KOPT-K1 (cell line): ENCODE results near the gene IGFBP4.

Source experiments
- H3K27ac ChIP-seq: fragments of 200-600 bp; sonication (generic); 2 replicates; pipeline ENCODE4 v1.5.1; 2016; ENCODE audit warnings: antibody characterized with exemption, mild to moderate bottlenecking, low read depth, low read length; ENCODE audit not compliant: poor library complexity, severe bottlenecking
- H3K36me3 ChIP-seq: fragments of 200-600 bp; sonication (generic); 2 replicates; pipeline ENCODE4 v1.5.1; 2017; ENCODE audit warnings: antibody characterized with exemption, mild to moderate bottlenecking, low read length, moderate library complexity; ENCODE audit not compliant: insufficient read depth
- H3K9me3 ChIP-seq: fragments of 200-600 bp; sonication (generic); 2 replicates; pipeline ENCODE4 v1.5.1; 2017; ENCODE audit warnings: antibody characterized with exemption, low read length, mild to moderate bottlenecking; ENCODE audit not compliant: insufficient read depth, poor library complexity, severe bottlenecking

Gene IGFBP4

DNA sequence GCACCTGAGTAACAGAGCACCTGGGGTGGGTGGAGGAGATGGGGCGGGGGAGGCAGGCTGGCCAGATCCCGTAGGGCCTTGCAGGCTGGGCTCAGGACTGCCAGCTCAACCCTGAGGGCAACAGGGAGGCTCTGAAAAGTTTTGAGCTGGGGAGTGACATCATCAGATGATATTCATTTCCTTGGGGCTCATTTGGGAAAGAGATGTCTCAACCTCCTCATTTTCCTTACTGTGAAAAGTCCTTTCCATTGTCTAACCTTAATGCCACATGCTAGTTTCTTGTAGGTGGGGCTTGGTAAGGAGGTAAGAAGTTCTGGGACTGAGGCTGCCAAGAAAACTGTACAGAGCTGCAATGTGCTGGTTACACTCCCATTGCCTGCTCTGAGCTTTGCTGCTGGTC lies 54.4 kb downstream of the IGFBP4 start:
- Histone ChIP-seq H3K36me3 (no peaks in the 10 kb centered on the region), H3K9me3 (no peaks in the 10 kb centered on the region), H3K27ac (no peak overlapping the region)

DNA sequence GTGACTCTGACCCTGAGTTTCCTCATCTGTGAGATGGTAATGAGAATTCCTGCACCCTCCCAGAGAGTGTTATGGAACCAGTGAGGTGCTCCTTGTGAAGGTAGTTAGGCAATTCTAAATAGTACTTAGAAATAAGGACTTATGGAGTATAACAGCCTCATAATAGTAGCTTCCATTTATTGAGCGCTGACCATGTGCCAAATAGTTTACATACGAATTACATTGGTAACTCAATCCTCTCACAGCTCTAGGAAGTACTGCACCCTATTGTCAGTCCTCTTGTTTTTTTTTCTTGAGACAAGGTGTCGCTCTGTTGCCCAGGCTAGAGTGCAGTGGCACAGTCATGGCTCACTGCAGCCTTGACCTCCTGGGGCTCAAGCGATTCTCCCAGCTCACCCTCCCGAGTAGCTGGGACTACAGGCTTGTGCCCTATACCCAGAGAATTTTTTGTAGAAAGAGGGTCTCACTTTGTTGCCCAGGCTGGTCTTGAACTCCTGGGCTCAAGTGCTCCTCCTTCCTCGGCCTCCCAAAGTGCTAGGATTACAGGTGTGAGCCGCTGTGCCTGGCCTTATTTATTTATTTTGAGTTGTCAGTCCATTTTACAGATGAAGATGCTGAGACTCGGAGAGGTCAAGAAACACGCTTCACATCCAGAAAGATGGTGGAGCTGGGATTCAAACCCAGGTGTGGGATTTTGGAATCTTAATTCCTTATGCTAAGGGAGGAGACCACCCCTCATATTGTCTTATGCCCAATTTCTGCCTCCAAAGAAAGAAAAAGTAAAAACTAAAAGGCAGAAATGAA lies 55.2 kb downstream of the IGFBP4 start:
- Histone ChIP-seq H3K27ac (no peak overlapping the region), H3K36me3 (no peaks in the 10 kb centered on the region), H3K9me3 (no peaks in the 10 kb centered on the region)

- Histone ChIP-seq H3K9me3 (no peaks in the 10 kb centered on the region), H3K27ac (no peak overlapping the region), H3K36me3 (no peaks in the 10 kb centered on the region)
These were observed 56.4 kb downstream of the IGFBP4 start for GRCh38 chr17:40499551-40500189.

GRCh38 chr17:40500190-40500589 lies 56.9 kb downstream of the IGFBP4 start:
- H3K9me3 ChIP-seq, result no peaks in the 10 kb centered on the region
- H3K36me3 ChIP-seq, result no peaks in the 10 kb centered on the region
- no peak overlapping the region for H3K27ac ChIP-seq

- Histone ChIP-seq H3K36me3 (no peaks in the 10 kb centered on the region), H3K9me3 (no peaks in the 10 kb centered on the region), H3K27ac (no peak overlapping the region)
These were observed 57.5 kb downstream of the IGFBP4 start for GRCh38 chr17:40500709-40501108.

DNA sequence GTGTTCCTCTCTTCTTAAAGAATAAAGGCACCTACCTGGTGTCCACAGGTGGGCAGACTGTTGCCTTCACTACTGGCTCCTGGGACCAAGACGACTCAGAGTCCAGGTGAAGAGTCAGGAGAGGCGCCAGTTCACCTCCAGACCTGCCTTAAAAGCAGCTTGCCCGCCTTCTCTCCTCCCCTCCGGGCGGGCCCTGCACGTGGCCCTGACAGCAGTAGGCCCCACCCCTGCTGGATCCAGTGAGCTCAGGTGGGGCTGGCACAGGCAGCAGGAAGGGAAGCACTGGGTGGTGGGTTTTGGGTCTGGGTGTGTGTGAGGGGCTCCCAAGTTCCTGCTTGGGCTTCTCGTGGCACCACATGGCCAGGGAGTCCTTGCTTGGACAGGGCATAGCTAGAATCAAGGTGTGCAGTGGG lies 58.3 kb downstream of the IGFBP4 start, which contains the start of gene TNS4:
Gene TNS4, minus strand, starts transcription at position 125 of the 413 bp plus-strand sequence. CDS start 5,198 bp downstream, outside the sequence.
- no peaks in the 10 kb centered on the region for H3K9me3 ChIP-seq
- no peak within 1 kb of the TSS for H3K27ac ChIP-seq
- no peaks in the 10 kb centered on the region for H3K36me3 ChIP-seq

GRCh38 chr17:40502716-40503115 lies 59.5 kb downstream of the IGFBP4 start:
- no peaks in the 10 kb centered on the region for H3K9me3 ChIP-seq
- H3K36me3 ChIP-seq, result no peaks in the 10 kb centered on the region
- H3K27ac ChIP-seq, result no peak overlapping the region

- H3K27ac ChIP-seq, result no peak overlapping the region
- H3K9me3 ChIP-seq, result no peaks in the 10 kb centered on the region
- no peaks in the 10 kb centered on the region for H3K36me3 ChIP-seq
These were observed 59.9 kb downstream of the IGFBP4 start for GRCh38 chr17:40503154-40503553.

DNA sequence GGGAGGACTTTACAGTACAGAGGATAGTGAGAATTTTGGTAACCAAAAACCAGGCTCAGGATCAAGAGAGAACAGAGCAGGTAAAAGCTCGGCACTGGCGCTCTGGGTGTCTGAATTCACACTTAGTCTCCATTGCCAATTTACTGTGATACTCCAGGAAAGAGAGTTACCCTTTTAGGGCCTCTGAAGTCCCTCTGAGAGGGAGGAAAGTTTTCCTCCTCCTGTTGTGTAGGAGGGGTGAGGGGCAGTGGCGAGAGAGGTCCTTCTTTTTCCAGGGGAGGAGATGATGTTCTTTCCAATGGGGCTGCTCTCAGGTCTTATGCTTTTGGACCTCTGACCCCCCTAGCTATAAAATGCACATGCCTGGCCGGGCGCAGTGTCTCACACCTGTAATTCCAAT lies 63.5 kb downstream of the IGFBP4 start:
- H3K27ac ChIP-seq, result no peak overlapping the region
- no peaks in the 10 kb centered on the region for H3K36me3 ChIP-seq

More for the DNA sequence above, 63.5 kb downstream of the IGFBP4 start:
- H3K9me3 ChIP-seq, result no peaks in the 10 kb centered on the region
